Heart right ventricle (tissue), 16 donors: Measurements from ENCODE around the gene RBFOX1. TPM values are rescaled to one million over a fixed set of nuclear protein-coding genes. Genes with fewer than 3 reads are reported as not detected.

Experiments
- ATAC-seq, 8 donors: fragments of 200-7000 bp; cut with Tn5 transposase; one replicate each; pipeline ENCODE4 v1.9.1; 2020; ENCODE audit warnings: mild to moderate bottlenecking in 8 of 8, moderate library complexity in 8 of 8, moderate number of reproducible peaks in 1 of 8
- DNase-seq, 2 donors: peaks; one replicate each; pipeline ENCODE4 v3.0.0-alpha.2; 2020
- H3K27ac ChIP-seq, 10 donors: fragments of 200-600 bp; sonication (generic) in 2 of 10; one replicate each; pipeline versions ENCODE4 v1.5.0 to v1.8.0; 2020 to 2022; ENCODE audit warnings: mild to moderate bottlenecking in 3 of 10
- H3K27me3 ChIP-seq, 7 donors: fragments of 200-600 bp; one replicate each; pipeline ENCODE4 v1.8.0; 2021 to 2022; ENCODE audit warnings: mild to moderate bottlenecking in 2 of 7
- H3K36me3 ChIP-seq, 9 donors: fragments of 200-600 bp; sonication (generic) in 1 of 9; one replicate each; pipeline versions ENCODE4 v1.5.0 to v1.8.0; 2020 to 2022; ENCODE audit warnings: mild to moderate bottlenecking in 2 of 9
- H3K4me1 ChIP-seq, 9 donors: fragments of 200-600 bp; sonication (generic) in 1 of 9; one replicate each; pipeline versions ENCODE4 v1.5.0 to v1.8.0; 2020 to 2022; ENCODE audit warnings: mild to moderate bottlenecking in 4 of 9
- H3K4me3 ChIP-seq, 10 donors: fragments of 200-600 bp; sonication (generic) in 2 of 10; one replicate each; pipeline versions ENCODE4 v1.5.0 to v1.8.0; 2020 to 2022; ENCODE audit warnings: mild to moderate bottlenecking in 7 of 10, moderate library complexity in 2 of 10
- H3K9me3 ChIP-seq, 11 donors: fragments of 200-600 bp in 10 of 11; sonication (generic) in 2 of 11; one replicate each; pipeline versions ENCODE4 v1.5.0 to v1.8.0; 2013 to 2022; ENCODE audit warnings: mild to moderate bottlenecking in 2 of 11, control low read depth in 1 of 11, moderate library complexity in 1 of 11
- WGBS, 2 donors: extraction: QIAGEN DNeasy Blood & Tissue Kit; methylation state at CpG; one replicate each; pipeline ENCODE4 v1.1.7; 2013; ENCODE audit warnings: inconsistent platforms in 1 of 2; 5-methylcytosine and 5-hydroxymethylcytosine counted together
- intact Hi-C, 10 donors: fragments of 100-400 bp; cut with DNase I; formaldehyde crosslinking; loops; one replicate each; pipeline versions ENCODE4 v1.11.1 to v1.14.2; 2022
- polyA plus RNA-seq, 2 donors: library from polyadenylated mRNA; stranded (reverse); fragments of 200-250 nt; gene quantifications; one replicate each; pipeline ENCODE4 v1.2.3, GENCODE V29; 2013
- total RNA-seq, 10 donors: library from RNA; stranded (reverse); fragmentation: NEBNext Ultra II Directional in 3 of 10; extraction: Animal tissue kit (Norgen Biotek cat#: 25700) in 3 of 10; gene quantifications; one replicate each; pipeline versions ENCODE4 v1.2.1 to v1.2.4, GENCODE V29; 2021 to 2023
- TF ChIP-seq, protein P1 (sequence below), 9 donors: fragments of 200-600 bp; sonication (generic) in 2 of 9; IDR thresholded peaks; one replicate each; pipeline versions ENCODE4 v1.5.0 to v1.8.0; 2021 to 2022; ENCODE audit warnings: antibody characterized with exemption in 9 of 9, mild to moderate bottlenecking in 5 of 9, moderate library complexity in 1 of 9
- donor health status: Arrhythmogenic right ventricular cardiomyopathy.
- donor health status: ischemic (EF 13 %, LVEDD 7.1; RV severe dilation, severe dysfunction).
- donor health status: healthy with polysubstance abuse.
- donor health status: DM: no; HTN: yes; CAD: no.
- donor health status: DM: no; HTN: no; CAD: no.
- donor health status: ischemic (EF 25% LVEDD 6.9; RV normal size, moderate dysfunction).
- donor health status: ischemic (EF 25% LVEDD 5.7; RV mildly dilated, moderate dysfunction).
- donor health status: healthy.
- donor health status: DM: yes; HTN: yes; CAD: no.
- donor health status: Ischemic cardiomyopathy.
- donor health status: ischemic (EF 35%, LVEDD 5.7; RV mildly dilated, moderate dysfunction).
- donor health status: nonischemic (EF 11% LVEDD 7.7; RV severe dilation, severe dysfunction).
- donor health status: DM: yes; HTN: yes; CAD: no.
- donor health status: PGD.
- donor health status: ischemic (EF 29% LVEDD 5.4; RV normal size, mild dysfunction).
- donor health status: nonischemic (EF 23%, LVEDD 6.1; RV moderate dilation, normal function).

The RBFOX1 gene
- total and polyA plus RNA-seq, 12 donors, result 11.1 to 82.9 (median 53.4) TPM

DNA sequence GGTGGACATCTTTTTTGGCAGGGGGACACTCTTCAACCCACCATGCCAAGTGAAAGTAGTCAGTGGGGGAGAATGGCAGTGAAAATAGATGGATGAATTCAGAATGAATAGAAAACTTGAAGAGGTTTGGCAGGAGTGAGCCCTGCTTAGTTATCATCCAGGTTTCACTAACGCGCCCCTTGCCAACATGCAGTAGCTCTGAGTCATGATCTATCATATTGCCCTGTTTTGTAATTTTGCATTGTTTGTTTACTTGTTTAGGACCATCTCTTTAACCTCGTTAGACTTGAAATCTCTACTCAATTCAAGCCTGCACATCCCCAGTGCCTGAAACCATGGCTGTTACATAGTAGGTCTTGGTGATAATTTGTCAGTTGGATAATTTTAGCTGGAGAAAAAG lies 116.7 kb downstream of the RBFOX1 start:
- no peak for DNase-seq
- H3K27me3 ChIP-seq, result no peaks in the 10 kb centered on the region
- H3K9me3 ChIP-seq, result peaks cover 0 to under 1% (median 0%) of the 10 kb centered on the region in 11 donors
- no peak overlapping the region for H3K27ac ChIP-seq
- H3K4me3 ChIP-seq, result no peak overlapping the region
- no peaks in the 10 kb centered on the region for H3K36me3 ChIP-seq
- peaks cover 0 to 5% (median 0%) of the 10 kb centered on the region in 9 donors for H3K4me1 ChIP-seq
- WGBS, 2 donors, result 78 to 79% methylated on average over 3 of the region's 3 CpGs
- ATAC-seq, result no peak
- TF ChIP-seq, protein P1, sequence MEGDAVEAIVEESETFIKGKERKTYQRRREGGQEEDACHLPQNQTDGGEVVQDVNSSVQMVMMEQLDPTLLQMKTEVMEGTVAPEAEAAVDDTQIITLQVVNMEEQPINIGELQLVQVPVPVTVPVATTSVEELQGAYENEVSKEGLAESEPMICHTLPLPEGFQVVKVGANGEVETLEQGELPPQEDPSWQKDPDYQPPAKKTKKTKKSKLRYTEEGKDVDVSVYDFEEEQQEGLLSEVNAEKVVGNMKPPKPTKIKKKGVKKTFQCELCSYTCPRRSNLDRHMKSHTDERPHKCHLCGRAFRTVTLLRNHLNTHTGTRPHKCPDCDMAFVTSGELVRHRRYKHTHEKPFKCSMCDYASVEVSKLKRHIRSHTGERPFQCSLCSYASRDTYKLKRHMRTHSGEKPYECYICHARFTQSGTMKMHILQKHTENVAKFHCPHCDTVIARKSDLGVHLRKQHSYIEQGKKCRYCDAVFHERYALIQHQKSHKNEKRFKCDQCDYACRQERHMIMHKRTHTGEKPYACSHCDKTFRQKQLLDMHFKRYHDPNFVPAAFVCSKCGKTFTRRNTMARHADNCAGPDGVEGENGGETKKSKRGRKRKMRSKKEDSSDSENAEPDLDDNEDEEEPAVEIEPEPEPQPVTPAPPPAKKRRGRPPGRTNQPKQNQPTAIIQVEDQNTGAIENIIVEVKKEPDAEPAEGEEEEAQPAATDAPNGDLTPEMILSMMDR (IDR thresholded peaks at IDR 0.05), result no peak
- intact Hi-C loops, result no loop called here

DNA sequence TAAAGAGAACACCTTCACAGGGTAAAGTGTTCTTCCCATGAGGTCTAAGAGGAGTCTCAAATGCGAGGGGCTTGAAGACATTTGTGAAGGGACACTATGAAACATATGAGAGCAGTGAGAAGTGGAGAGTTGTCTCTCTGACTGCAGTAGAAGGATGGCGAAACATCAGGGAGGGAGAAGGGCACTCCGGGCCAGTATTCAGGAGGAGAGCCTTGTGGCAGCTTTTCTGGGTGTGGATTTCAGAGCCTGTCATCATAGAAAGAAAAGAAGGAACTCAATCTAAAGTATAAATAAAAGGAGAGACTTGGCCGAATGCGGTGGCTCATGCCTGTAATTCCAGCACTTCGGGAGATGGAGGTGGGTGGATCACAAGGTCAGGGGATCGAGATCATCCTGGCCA lies 117.2 kb downstream of the RBFOX1 start:
- TF ChIP-seq, protein P1 (IDR thresholded peaks at IDR 0.05), result no peak
- intact Hi-C loops, result no loop called here
- ATAC-seq (no peak), DNase-seq (no peak)
- Histone ChIP-seq H3K27me3 (no peaks in the 10 kb centered on the region), H3K27ac (no peak overlapping the region), H3K4me3 (no peak overlapping the region), H3K4me1 (peaks cover 0 to 5% (median 0%) of the 10 kb centered on the region in 9 donors), H3K9me3 (peaks cover 0 to 6% (median 0%) of the 10 kb centered on the region in 11 donors), H3K36me3 (no peaks in the 10 kb centered on the region)
- WGBS, 2 donors, result 78 to 84% methylated on average over 7 of the region's 7 CpGs

DNA sequence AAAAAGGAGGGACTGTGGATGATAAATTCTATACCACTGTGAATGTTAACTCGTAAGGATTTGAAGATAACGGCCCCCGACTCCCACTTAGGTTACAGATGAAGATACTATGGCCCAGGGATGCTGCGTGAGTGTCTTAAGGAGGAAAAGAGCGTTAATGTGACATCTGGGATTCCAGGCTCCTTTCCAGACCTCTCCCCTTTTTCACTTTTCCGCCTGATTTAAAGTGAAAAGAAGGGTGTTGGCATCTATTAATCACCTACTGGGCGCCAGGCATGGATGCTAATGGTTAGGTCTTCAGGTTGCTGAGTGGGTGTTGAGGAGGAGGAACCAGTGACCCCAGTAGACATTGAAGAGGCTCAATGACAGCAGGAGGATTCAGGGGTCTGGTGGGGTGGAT lies 117.8 kb downstream of the RBFOX1 start:
- Histone ChIP-seq H3K27ac (no peak overlapping the region), H3K4me3 (no peak overlapping the region), H3K36me3 (no peaks in the 10 kb centered on the region), H3K27me3 (no peaks in the 10 kb centered on the region), H3K9me3 (peaks cover 0 to 12% (median 0%) of the 10 kb centered on the region in 11 donors), H3K4me1 (peaks cover 0 to 5% (median 0%) of the 10 kb centered on the region in 9 donors)
- TF ChIP-seq, protein P1 (IDR thresholded peaks at IDR 0.05), result no peak
- ATAC-seq (no peak), DNase-seq (no peak)
- 60 to 61% methylated on average over 7 of the region's 7 CpGs for WGBS, 2 donors
- intact Hi-C loops, result no loop called here

DNA sequence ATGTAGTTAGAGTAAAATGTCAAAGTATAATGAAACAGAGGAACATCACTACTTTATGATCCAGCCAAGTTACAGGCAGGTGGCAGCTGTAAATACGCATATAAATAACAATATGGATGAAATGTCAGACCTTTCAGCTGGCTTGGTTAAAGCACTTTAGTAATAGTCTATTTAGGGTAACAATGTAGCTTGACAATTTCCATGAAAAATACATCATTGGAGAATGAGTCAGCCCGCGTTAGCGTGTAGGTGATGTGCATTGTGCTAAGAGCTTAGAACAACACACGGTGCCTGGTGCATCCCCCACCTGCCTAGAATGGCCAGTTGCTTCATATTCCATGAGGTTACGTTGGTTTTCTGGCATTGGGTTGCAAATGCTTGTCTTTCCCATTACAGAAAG lies 119.4 kb downstream of the RBFOX1 start:
- DNase-seq (no peak), ATAC-seq (no peak)
- Histone ChIP-seq H3K4me1 (peaks cover 0 to 5% (median 0%) of the 10 kb centered on the region in 9 donors), H3K27ac (no peak overlapping the region), H3K4me3 (no peak overlapping the region), H3K9me3 (peaks cover 0 to 12% (median 0%) of the 10 kb centered on the region in 11 donors), H3K36me3 (no peaks in the 10 kb centered on the region), H3K27me3 (no peaks in the 10 kb centered on the region)
- intact Hi-C loops, result no loop called here
- TF ChIP-seq, protein P1 (IDR thresholded peaks at IDR 0.05), result no peak
- 83 to 89% methylated on average over 6 of the region's 6 CpGs for WGBS, 2 donors
